HCT116 (cell line): ENCODE measurements around the gene VAV2. TPM values are rescaled to one million over a fixed set of nuclear protein-coding genes. Genes with fewer than 3 reads are reported as not detected.

ENCODE experiments used
- ATAC-seq: fragments of 200-7000 bp; cut with Tn5 transposase; 2 replicates; pipeline ENCODE4 v1.9.1; 2020; ENCODE audit warnings: mild to moderate bottlenecking, moderate library complexity
- BruUV-seq: library from RNA; stranded (reverse); fragments of 400-500 nt; replicated peaks from 2 replicates; lab custom pipeline; 2021; lab: Mats Ljungman, UMichigan
- CTCF ChIA-PET: fragments of 300-600 bp; sonication (Branson Sonifier 250); formaldehyde crosslinking; loops from one replicate; lab custom pipeline; 2021; ENCODE audit warnings: antibody characterized with exemption; lab: Charles Lee
- POLR2A ChIA-PET: fragments of 300-600, 350-600 bp; sonication (Branson Sonifier 250); formaldehyde crosslinking; loops from one replicate; lab custom pipeline; 2021; ENCODE audit warnings: antibody characterized with exemption; lab: Charles Lee
- RAD21 ChIA-PET, 2 experiments: fragments of 300-600 bp; sonication (Branson Sonifier 250); formaldehyde crosslinking; loops; one replicate each; lab custom pipeline; 2023; ENCODE audit warnings: low total read pairs in 2 of 2; ENCODE audit not compliant: uncharacterized antibody in 2 of 2, unreplicated experiment in 2 of 2, low non-redundant PET in 1 of 2; lab: Charles Lee
- DNase-seq: peaks from one replicate; pipeline ENCODE4 v3.0.0-alpha.2; 2010; ENCODE audit warnings: low read depth, low spot score
- H2AFZ ChIP-seq: fragments of 200-600 bp; shearing (Covaris generic), sonication (generic); 2 replicates; pipeline ENCODE4 v1.6.1; 2017; ENCODE audit warnings: low read depth, mixed run types, mixed read lengths, antibody characterized with exemption, low read length; ENCODE audit not compliant: poor library complexity, severe bottlenecking
- H3K27ac ChIP-seq: 2 replicates; pipeline ENCODE4 v1.5.1; 2012; ENCODE audit warnings: low read depth, low read length
- H3K27me3 ChIP-seq: fragments of 200-600 bp; sonication (generic); 2 replicates; pipeline ENCODE4 v1.6.1; 2016; ENCODE audit warnings: mixed run types, low read length, mixed read lengths; ENCODE audit not compliant: insufficient read depth
- H3K36me3 ChIP-seq, 2 experiments: fragments of 200-500 bp in 1 of 2; fragments of 200-600 bp in 1 of 2; sonication (Bioruptor generic) in 1 of 2; sonication (generic) in 1 of 2; 2 replicates each; pipeline versions ENCODE4 v1.5.1 to v1.6.1; 2014 to 2016; ENCODE audit warnings: low read length in 2 of 2, inconsistent platforms in 1 of 2, mixed read lengths in 1 of 2, mixed run types in 1 of 2; ENCODE audit not compliant: insufficient read depth in 2 of 2, control insufficient read depth in 1 of 2
- H3K4me1 ChIP-seq, 2 experiments: fragments of 200-600 bp in 1 of 2; sonication (generic) in 1 of 2; 2 replicates each; pipeline versions ENCODE4 v1.5.1 to v1.6.1; 2012 to 2017; ENCODE audit warnings: low read length in 2 of 2, inconsistent platforms in 1 of 2, mild to moderate bottlenecking in 1 of 2, mixed read lengths in 1 of 2, mixed run types in 1 of 2, moderate library complexity in 1 of 2; ENCODE audit not compliant: insufficient read depth in 2 of 2, control insufficient read depth in 1 of 2
- H3K4me2 ChIP-seq: fragments of 200-600 bp; sonication (generic); 2 replicates; pipeline ENCODE4 v1.6.1; 2017; ENCODE audit warnings: mixed run types, low read length, mixed read lengths
- H3K4me3 ChIP-seq, 2 experiments: fragments of 200-600 bp in 1 of 2; sonication (generic) in 1 of 2; replicated peaks in 1 of 2; 2 replicates each; pipeline ENCODE4 v1.5.1; 2011 to 2016; ENCODE audit warnings: low read length in 2 of 2, control low read depth in 1 of 2, low read depth in 1 of 2, mild to moderate bottlenecking in 1 of 2, mixed read lengths in 1 of 2, mixed run types in 1 of 2
- H3K79me2 ChIP-seq: fragments of 200-600 bp; sonication (generic); 2 replicates; pipeline ENCODE4 v1.6.1; 2017; ENCODE audit warnings: mild to moderate bottlenecking, mixed run types, low read length, moderate library complexity, mixed read lengths; ENCODE audit not compliant: insufficient read depth
- H3K9ac ChIP-seq: fragments of 200-600 bp; sonication (generic); 2 replicates; pipeline ENCODE4 v1.6.1; 2016; ENCODE audit warnings: low read length, mixed read lengths
- H3K9me2 ChIP-seq: fragments of 200-600 bp; sonication (generic), shearing (Covaris generic); 2 replicates; pipeline ENCODE4 v1.6.1; 2017; ENCODE audit warnings: mixed run types, mild to moderate bottlenecking, moderate library complexity; ENCODE audit not compliant: insufficient read depth
- H3K9me3 ChIP-seq, 2 experiments: fragments of 200-500 bp in 1 of 2; fragments of 200-600 bp in 1 of 2; sonication (Bioruptor generic) in 1 of 2; sonication (generic) in 1 of 2; 2 replicates each; pipeline ENCODE4 v1.6.1; 2014 to 2017; ENCODE audit warnings: low read length in 2 of 2, mixed read lengths in 2 of 2, inconsistent platforms in 1 of 2, low read depth in 1 of 2, mild to moderate bottlenecking in 1 of 2, mixed run types in 1 of 2, moderate library complexity in 1 of 2; ENCODE audit not compliant: control insufficient read depth in 1 of 2, insufficient read depth in 1 of 2
- H4K20me1 ChIP-seq: fragments of 200-600 bp; sonication (generic), shearing (Covaris generic); 2 replicates; pipeline ENCODE4 v1.6.1; 2017; ENCODE audit warnings: mixed run types, mild to moderate bottlenecking, moderate library complexity; ENCODE audit not compliant: insufficient read depth
- ATF3 ChIP-seq: IDR thresholded peaks from 2 replicates; pipeline ENCODE4 v1.6.1; 2012
- CBX3 ChIP-seq: IDR thresholded peaks from 2 replicates; pipeline ENCODE4 v1.6.1; 2012; ENCODE audit warnings: low read depth
- CEBPB ChIP-seq: IDR thresholded peaks from 2 replicates; pipeline ENCODE4 v1.6.1; 2012; ENCODE audit warnings: low read depth
- CTCF ChIP-seq, 3 experiments: fragments of 200-600 bp in 1 of 3; sonication (generic) in 1 of 3; IDR thresholded peaks in 2 of 3; conservative IDR thresholded peaks in 1 of 3; 2 replicates each; pipeline ENCODE4 v1.5.1; 2012 to 2017; ENCODE audit warnings: low read depth in 2 of 3, low read length in 2 of 3, antibody characterized with exemption in 1 of 3, borderline replicate concordance in 1 of 3, control low read depth in 1 of 3, mild to moderate bottlenecking in 1 of 3, mixed read lengths in 1 of 3, mixed run types in 1 of 3, moderate library complexity in 1 of 3; ENCODE audit not compliant: insufficient read depth in 1 of 3
- EGR1 ChIP-seq: IDR thresholded peaks from 2 replicates; pipeline ENCODE4 v1.6.1; 2012; ENCODE audit warnings: low read depth
- EZH2 ChIP-seq: fragments of 200-600 bp; sonication (generic); IDR thresholded peaks from 2 replicates; pipeline ENCODE4 v1.6.1; 2017; ENCODE audit warnings: antibody characterized with exemption, mixed run types
- FOSL1 ChIP-seq: IDR thresholded peaks from 2 replicates; pipeline ENCODE4 v1.6.1; 2012; ENCODE audit warnings: low read depth
- MAX ChIP-seq: IDR thresholded peaks from 2 replicates; pipeline ENCODE4 v1.6.1; 2012
- POLR2A ChIP-seq: IDR thresholded peaks from 2 replicates; pipeline ENCODE4 v1.7.0; 2011; ENCODE audit warnings: borderline replicate concordance; ENCODE audit not compliant: insufficient read depth, insufficient read length; ENCODE audit errors: extremely low read depth
- RAD21 ChIP-seq: IDR thresholded peaks from 2 replicates; pipeline ENCODE4 v1.6.1; 2012; ENCODE audit warnings: low read depth, mild to moderate bottlenecking
- SIN3A ChIP-seq: IDR thresholded peaks from 2 replicates; pipeline ENCODE4 v1.6.1; 2012; ENCODE audit warnings: low read depth
- SP1 ChIP-seq: IDR thresholded peaks from 2 replicates; pipeline ENCODE4 v1.6.1; 2012; ENCODE audit warnings: low read depth
- TCF7L2 ChIP-seq: IDR thresholded peaks from 2 replicates; pipeline ENCODE4 v1.7.0; 2011; ENCODE audit warnings: borderline replicate concordance, inconsistent platforms; ENCODE audit not compliant: insufficient read depth, insufficient read length; ENCODE audit errors: extremely low read depth
- ZBTB33 ChIP-seq: IDR thresholded peaks from 2 replicates; pipeline ENCODE4 v1.6.1; 2011; ENCODE audit warnings: mild to moderate bottlenecking, low read length, moderate library complexity; ENCODE audit not compliant: insufficient replicate concordance; ENCODE audit errors: extremely low read depth
- ZFX ChIP-seq: fragments of 450-650 bp; IDR thresholded peaks from 2 replicates; pipeline ENCODE4 v1.6.1; 2017
- ZNF274 ChIP-seq: fragments of 200-500 bp; sonication (Bioruptor generic); IDR thresholded peaks from 2 replicates; pipeline ENCODE4 v1.6.1; 2014; ENCODE audit warnings: mild to moderate bottlenecking, low read depth, low read length, inconsistent platforms
- intact Hi-C: fragments of 100-400 bp; cut with micrococcal nuclease; formaldehyde crosslinking; loops from 2 replicates; pipeline ENCODE4 v1.10.0; 2022
- total RNA-seq: library from RNA; stranded (reverse); gene quantifications from one replicate; pipeline ENCODE4 v1.2.1, GENCODE V29; 2021; ENCODE audit not compliant: unreplicated experiment

The VAV2 gene
- total RNA-seq, 1 experiment from 2014 or later: 33.2 TPM

- H3K36me3 ChIP-seq: no peaks in the 10 kb centered on the region
- H3K27me3 ChIP-seq: no peaks in the 10 kb centered on the region
- ATAC-seq (no peak), DNase-seq (no peak)
- no peak overlapping the region for H2AFZ ChIP-seq
- ChIA-PET POLR2A (no interaction called here), CTCF (interaction anchor here (0.8 kb wide), 1 partner anchor 21 kb away, joined by 3 read pairs; no protein-coding TSS in a partner anchor), RAD21 (no interaction called here)
- no peak overlapping the region for H3K4me2 ChIP-seq
- H3K4me3 ChIP-seq: no peak overlapping the region
- no peaks in the 10 kb centered on the region for H3K9me3 ChIP-seq
- H3K9me2 ChIP-seq: no peaks in the 10 kb centered on the region
- intact Hi-C loops: no loop called here
- no peak overlapping the region for H3K27ac ChIP-seq
- no TSS peak for BruUV-seq
- TF ChIP-seq EZH2: no peak
- TF ChIP-seq SIN3A: no peak
- no peak for TF ChIP-seq MAX
- no peak for TF ChIP-seq RAD21
- TF ChIP-seq POLR2A: no peak
- TF ChIP-seq ZFX: no peak
- H3K4me1 ChIP-seq: no peaks in the 10 kb centered on the region
- H4K20me1 ChIP-seq: no peaks in the 10 kb centered on the region
- no peaks in the 10 kb centered on the region for H3K79me2 ChIP-seq
- H3K9ac ChIP-seq: no peak overlapping the region
These were observed 189.0 kb downstream of the VAV2 start for GRCh38 chr9:133803028-133803585.

- Histone ChIP-seq H3K4me3 (no peak overlapping the region), H3K9me2 (no peaks in the 10 kb centered on the region), H3K36me3 (no peaks in the 10 kb centered on the region), H3K9ac (no peak overlapping the region), H3K27ac (no peak overlapping the region), H4K20me1 (no peaks in the 10 kb centered on the region), H3K4me1 (no peaks in the 10 kb centered on the region), H2AFZ (no peak overlapping the region), H3K4me2 (no peak overlapping the region), H3K27me3 (no peaks in the 10 kb centered on the region), H3K9me3 (no peaks in the 10 kb centered on the region), H3K79me2 (no peaks in the 10 kb centered on the region)
- intact Hi-C loops: no loop called here
- CTCF ChIA-PET: no interaction called here
- DNase-seq (no peak), ATAC-seq (no peak)
- RAD21 ChIA-PET: no interaction called here
- POLR2A ChIA-PET: no interaction called here
- no TSS peak for BruUV-seq
- no peak for TF ChIP-seq ZBTB33
- no peak for TF ChIP-seq EGR1
- no peak for TF ChIP-seq FOSL1
- no peak for TF ChIP-seq MAX
- no peak for TF ChIP-seq CTCF (IDR thresholded peaks at IDR 0.05 in 2 of 3, conservative IDR thresholded peaks at IDR 0.05 in 1 of 3; ENCODE audit: borderline replicate concordance in 1 of 3, insufficient read depth in 1 of 3, low read depth in 2 of 3, low read length in 2 of 3)
- no peak for TF ChIP-seq RAD21
- no peak for TF ChIP-seq SP1
- TF ChIP-seq ZNF274: no peak
- TF ChIP-seq EZH2: no peak
- no peak for TF ChIP-seq TCF7L2
- TF ChIP-seq CEBPB: no peak
- TF ChIP-seq ATF3: no peak
- no peak for TF ChIP-seq CBX3
These were observed 190.4 kb downstream of the VAV2 start for GRCh38 chr9:133801739-133802138.
